HG02642 (cell line): ENCODE data around the gene FADS1.

Source experiments
- ATAC-seq: cut with Tn5 transposase; IDR thresholded peaks from one replicate; pipeline ENCODE4 v1.9.1; 2021; ENCODE audit warnings: mild to moderate bottlenecking; ENCODE audit not compliant: unreplicated experiment, poor library complexity

FADS1 gene

DNA sequence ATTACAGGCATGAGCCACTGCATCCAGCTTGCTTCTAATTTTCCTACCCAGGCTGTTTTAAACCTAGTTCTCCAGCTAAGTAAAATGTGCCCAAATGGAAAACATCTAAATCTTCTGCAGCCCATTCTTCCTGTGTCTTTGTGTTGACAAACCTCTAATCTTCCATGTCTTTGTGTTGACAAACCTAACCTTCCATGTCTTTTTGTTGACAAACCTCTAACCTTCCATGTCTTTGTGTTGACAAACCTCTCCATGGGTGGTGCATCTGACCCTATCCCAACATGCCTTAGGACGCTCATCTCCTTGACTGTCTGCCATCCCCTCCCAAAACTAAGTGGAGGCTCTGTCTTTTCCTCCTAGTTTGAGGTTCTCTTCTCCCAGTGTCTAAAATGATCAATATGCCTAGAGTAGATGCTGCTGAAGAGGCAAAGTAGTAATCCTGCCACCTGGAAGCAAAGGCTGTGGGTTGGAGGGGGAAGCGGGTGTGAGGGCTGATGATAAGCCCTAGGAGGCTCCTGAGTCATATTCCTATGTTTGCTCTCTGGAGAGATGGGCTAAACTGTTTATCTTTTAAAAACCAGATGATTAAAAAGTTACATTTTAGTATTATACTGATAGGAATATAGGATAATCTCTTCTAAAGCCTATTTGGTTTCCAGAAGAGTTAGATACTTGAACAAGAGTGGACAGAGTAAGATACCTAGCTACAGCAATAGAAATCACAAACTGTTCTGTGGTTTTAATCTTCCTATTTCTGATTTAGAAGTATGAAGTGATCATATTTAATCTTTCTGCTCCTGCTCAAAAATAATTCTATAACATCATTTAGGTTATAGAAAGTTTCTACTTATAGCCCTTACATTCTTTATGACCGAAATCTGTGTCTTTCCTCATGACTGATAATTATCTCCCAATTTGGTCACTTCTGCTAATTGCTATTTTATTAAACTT lies 16.2 kb downstream of the FADS1 start:
- ATAC-seq, result no peak

DNA sequence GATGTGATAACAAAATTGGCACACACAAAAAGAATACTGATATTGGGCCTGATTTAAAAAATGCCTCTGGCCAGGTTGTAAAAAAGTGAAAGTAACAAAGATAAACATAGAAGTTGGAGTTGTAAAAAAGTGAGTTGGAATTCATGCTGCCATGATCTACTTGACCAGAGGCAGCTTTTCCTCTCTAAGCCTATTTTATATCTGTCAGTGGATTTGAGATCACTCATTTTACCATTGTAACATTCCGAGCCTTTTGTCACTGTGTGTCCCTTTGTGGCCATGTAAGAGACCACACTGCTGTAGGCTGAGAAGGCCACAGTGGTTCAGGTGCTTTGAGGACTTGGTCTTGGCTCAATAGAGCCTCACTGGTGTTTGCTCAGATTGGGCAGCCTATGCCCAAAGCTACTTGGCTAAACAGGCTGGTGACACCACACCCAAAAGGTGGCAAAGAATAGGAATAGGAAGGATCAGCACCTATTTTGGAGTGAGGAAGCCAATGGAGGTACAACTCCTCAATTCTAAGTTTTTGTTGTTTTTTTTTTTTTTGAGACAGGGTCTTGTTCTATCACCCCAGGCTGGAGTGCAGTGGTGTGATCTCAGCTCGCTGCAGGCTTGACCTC lies 17.0 kb downstream of the FADS1 start:
- no peak for ATAC-seq

DNA sequence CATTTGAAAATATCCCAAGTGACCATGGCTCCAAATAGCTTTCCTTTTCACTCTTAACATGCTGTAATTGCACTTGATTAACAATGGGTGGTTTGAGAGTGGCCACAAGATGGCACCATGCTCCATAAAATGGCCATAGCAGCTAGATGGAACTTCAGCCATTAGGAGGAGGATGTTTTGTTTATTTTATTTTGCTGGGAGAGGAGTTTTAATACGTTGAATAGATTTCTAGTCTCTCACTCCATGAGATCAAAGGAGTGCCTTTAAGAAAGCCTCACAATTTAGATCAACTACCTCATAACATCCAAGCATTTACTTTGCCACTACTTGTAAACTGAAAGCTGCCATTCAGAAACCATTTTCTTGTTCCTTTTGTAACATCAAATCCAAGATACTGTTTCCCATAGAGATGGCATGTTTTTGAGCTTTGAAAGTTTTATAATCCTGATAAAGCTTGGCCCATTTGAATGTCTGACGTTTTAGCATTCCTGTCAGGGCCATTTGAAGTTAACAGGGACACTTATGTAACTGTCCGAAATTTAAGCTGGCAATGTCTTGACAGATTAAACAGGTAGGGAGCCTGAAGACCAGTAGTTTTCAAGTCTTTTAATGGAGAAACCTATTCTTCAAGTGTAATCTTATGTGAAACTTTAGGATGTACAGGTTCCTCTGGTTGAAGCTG lies 19.4 kb downstream of the FADS1 start:
- ATAC-seq, result no peak

DNA sequence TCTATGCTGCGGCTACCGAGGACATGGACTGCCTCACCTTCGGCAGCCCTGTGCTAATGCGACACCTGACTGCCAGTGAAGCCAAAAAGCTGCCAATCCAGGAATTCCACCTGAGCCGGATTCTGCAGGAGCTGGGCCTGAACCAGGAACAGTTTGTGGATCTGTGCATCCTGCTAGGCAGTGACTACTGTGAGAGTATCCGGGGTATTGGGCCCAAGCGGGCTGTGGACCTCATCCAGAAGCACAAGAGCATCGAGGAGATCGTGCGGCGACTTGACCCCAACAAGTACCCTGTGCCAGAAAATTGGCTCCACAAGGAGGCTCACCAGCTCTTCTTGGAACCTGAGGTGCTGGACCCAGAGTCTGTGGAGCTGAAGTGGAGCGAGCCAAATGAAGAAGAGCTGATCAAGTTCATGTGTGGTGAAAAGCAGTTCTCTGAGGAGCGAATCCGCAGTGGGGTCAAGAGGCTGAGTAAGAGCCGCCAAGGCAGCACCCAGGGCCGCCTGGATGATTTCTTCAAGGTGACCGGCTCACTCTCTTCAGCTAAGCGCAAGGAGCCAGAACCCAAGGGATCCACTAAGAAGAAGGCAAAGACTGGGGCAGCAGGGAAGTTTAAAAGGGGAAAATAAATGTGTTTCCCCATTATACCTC lies 20.8 kb downstream of the FADS1 start:
- ATAC-seq, result no peak

DNA sequence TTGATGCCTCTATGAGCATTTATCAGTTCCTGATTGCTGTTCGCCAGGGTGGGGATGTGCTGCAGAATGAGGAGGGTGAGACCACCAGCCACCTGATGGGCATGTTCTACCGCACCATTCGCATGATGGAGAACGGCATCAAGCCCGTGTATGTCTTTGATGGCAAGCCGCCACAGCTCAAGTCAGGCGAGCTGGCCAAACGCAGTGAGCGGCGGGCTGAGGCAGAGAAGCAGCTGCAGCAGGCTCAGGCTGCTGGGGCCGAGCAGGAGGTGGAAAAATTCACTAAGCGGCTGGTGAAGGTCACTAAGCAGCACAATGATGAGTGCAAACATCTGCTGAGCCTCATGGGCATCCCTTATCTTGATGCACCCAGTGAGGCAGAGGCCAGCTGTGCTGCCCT lies 21.3 kb downstream of the FADS1 start:
- no peak for ATAC-seq

DNA sequence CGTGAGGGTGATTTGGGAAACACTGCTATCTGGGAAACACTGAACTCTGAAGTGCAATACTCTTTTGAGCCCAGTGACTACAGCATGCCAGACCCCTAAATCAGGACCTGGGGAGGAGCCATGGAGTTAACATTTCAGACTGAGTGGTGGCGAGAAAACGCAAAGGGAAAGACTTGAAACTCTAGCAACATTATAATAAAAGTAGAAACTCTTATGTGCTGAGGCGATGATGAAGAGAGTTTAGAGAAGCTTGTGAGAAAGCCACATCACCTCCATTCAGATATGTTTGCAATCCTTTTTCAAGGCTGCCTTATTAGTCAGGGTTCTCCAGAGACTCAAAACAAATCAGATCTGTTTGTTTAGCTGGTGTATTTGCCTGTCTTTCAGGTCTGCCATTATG lies 22.2 kb downstream of the FADS1 start:
- ATAC-seq, result no peak

DNA sequence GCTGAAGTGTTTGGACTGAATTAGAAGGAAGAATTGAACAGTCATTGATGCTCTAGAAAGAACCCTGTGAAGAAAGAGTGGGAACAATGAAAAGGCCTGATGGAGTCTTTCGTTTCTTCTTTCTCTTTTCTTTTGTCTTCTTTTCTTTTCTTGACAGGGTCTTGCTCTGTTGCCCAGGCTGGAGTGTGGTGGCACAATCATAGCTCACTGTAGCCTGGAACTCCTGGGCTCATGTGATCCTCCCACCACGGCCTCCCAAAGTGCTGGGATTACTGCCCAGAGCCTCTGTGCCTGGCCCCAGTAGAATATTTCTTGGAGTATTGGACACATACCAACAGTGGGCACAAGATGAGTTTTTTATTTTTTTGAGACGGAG lies 23.0 kb downstream of the FADS1 start:
- ATAC-seq, result no peak

DNA sequence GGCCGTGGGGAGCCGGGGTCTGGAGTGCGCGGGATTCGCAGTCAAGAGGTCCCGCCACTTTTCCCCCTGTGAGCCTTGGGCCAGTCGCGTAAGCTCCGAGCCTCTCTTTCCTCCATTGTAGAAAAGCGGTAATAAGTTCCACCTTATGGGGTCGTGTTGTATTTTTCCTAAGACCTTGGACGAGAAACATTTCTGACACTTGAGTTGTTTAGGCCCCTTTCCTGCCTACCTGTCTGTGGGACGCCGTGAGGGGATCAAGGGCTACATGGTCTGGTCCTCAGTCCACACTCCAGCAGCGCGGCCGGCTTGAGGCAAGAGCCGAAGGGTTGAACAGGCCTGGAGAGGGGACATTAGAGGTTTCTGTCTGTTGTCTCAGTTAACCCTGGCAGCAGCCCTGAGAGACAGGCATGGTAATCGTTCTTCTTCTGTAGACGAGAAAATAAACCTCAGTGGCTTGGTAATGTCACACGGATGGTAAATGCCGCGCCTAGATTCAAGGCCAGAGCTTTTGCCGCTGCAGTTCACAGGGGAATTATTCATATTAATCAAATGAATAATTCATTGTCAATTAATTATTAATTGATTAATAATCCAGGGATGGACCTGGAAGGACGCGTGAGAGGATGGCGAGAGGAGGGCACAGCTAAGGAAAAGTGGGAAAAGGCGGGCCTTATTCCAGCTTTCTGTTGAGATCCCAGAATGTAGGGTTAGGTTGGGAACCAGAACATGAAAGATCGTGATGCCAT lies 23.5 kb downstream of the FADS1 start:
- no peak for ATAC-seq

DNA sequence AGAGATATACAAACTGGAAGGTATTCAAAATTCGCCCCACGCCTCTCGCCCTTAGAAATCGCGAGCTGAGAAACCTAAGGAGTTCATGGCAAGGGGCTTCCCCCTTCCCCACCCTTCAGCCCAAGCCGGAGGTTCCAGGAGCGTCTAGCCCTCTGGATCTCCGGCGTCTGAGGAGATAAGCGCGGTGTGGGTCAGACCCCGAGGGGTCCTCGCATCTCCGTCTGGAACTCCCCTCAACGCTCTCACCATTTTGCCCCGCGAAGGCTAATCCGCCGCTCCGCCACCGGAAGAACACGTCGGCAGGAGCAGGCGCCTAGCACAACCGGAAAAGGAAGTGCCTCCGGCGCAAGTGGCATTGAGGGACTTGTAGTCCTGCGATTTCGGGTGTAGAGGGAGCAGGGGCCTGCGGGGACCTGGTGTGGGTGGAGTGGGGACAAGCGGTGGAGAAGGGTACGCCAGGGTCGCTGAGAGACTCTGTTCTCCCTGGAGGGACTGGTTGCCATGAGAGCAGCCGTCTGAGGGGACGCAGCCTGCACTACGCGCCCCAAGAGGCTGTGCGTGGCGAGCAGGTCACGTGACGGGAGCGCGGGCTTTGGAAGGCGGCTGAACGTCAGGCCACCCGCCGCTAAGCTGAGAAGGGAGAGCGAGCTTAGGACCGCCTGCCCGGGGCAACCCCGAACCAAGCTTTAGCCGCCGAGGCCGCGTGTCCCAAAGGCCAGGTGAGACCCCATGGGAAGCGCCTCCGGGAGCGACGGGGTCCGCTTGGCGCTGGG lies 24.3 kb downstream of the FADS1 start, which contains the start of the genes FEN1 and TMEM258:
FEN1 (plus strand) TSS at position 602 of the 773 bp plus-strand sequence. CDS start 2,451 bp downstream, outside the sequence.
TMEM258 (minus strand) TSS at position 290 of the 773 bp plus-strand sequence; CDS start at position 249, 41 bp downstream.
- peak; percentile 87 for ATAC-seq

DNA sequence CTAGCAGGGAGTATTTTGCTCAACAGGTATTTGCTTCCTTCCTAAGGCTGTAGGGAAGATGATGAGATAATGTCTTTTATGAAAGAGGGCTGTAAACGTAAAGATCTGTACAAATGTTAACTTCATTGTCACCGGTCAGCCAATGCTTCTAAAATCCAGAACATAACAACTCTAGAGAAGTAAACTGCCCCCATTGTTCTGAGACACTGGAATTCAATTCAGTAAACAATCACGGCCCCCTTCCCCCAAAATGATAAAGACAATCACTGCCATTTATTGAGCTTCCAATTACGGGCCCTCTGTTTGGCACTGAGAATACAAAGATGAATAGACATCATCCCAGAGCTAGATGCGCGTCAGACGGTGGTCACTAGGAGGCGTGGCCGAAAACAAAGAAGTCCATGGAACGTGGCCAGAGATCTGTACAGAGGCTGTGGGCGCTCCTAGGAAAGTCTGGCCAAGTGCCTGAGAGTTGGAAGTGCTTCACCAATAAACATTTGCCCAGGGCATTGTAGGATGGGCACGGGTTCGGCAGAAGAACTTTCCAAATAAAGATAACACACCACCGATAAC lies 25.0 kb downstream of the FADS1 start:
- ATAC-seq, result peak; percentile 33

DNA sequence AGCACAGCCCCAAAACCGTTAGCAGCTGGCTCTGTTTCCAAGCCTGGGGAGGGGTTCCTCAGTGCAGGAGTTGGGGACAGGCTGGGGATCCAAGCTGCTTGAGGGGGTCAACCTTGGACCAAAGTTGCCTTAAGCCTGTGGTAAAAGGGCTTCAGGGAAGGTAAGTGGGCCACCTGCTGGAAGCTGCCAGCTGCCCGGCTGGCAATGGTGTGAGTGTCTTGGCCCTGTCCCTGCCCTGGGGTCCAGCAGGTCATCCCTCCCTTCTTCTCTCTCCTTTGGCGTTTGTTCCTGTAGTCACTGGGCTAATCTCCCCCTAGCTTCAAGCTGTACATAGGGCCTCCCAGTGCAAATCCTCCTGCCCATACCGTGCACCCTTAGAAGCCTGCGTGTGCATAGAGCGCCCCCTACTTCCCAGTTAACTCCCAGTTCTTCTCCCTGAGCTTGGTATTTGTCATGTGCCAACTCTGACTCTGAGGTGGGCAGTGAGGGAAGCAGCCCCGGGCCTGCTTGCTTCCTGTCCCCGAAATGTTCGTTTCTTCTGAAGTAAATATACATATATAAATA lies 28.8 kb downstream of the FADS1 start:
- ATAC-seq, result no peak

DNA sequence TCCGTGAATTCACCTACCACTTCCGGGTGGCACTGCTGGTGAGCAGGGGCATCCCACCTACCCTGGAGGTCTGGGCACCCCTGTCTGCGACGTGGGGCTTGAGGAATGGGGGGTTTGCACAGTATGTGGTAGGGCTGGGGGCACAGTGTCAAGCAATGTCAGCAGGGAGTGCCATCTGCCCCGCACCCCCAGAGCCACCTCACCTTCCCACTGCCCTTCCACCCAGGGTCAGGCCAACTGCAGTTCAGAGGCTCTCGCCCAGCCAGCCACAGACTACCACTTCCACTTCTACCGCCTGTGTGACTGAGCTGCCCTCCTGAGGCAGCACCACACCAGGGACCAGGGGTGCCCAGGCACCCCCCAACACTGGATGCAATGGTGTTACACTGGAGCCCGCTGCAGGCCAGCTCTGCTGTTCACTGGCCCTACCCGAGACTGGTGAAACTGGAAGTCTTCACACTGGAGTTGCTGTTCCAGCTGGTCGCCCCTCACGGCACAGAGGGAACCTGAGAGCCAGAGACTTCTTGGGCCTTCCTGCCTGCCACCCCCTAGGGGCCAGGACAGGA lies 30.9 kb downstream of the FADS1 start:
- ATAC-seq, result no peak

DNA sequence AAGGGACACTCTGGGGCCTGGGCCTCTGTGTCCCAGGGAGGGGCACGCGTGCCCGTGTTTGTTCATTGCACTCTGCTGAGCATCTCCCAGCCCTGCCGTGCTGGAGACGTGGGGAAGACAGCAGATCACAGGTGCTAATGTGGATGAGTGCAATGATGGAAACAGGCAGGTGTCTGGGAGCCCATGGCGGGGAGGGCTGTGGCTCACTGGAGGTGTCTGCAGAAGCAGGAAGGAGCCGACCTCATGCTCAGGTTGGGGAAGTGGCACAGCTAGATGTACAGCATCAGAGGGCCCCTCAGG lies 32.3 kb downstream of the FADS1 start:
- ATAC-seq, result no peak

DNA sequence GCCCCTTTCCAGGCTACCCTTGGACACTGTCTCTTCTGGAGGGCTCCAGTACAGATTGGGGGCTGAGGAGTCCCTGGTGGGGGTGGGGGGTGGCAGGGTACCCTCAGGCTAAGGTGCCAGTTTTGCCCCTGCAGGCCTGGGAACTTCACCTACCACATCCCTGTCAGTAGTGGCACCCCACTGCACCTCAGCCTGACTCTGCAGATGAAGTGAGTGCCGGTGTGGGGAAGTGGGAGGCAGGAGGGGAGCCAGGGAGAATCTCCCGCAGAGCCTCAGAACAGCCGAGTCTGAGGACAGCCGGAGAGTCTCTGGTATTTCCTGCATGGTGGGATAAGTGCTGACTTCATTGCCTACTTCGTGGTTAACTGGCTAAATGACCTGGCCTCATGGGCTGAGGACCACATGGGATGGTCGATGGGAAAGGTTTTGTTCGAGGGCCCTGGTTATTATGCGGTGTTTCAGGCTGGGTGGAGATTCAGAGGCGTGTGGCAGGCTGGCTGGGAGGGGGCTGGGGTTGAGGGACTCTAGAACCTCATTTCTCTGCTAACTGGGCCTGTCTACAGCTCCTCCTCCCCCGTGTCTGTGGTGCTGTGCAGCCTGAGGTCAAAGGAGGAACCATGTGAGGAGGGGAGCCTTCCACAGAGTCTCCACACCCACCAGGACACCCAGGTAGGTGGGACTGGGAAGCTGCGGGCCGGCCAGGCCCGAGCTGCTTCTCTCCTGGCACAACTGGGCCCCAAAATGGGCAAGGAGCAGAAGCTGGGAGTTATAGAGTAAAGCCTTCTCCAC lies 32.9 kb downstream of the FADS1 start:
- no peak for ATAC-seq

DNA sequence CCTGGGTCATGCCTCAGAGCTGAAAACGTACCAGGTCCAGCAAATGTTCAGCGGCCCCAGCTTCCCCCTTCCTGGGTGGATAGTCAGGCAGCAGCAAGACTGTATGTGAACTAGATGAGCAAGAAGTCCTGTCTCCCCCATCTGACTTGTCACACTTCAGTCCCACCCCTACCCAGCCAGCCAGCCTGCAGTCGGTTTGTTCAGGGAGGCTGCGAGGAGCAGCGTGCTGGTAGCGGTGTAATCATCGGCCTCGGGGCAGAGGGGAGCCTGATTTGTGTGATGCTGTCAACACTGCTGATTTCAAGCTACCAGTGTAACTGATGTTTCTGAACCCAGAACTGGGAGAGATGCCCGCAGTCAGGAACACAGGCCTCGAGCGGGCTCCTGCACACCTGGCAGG lies 34.0 kb downstream of the FADS1 start:
- no peak for ATAC-seq

DNA sequence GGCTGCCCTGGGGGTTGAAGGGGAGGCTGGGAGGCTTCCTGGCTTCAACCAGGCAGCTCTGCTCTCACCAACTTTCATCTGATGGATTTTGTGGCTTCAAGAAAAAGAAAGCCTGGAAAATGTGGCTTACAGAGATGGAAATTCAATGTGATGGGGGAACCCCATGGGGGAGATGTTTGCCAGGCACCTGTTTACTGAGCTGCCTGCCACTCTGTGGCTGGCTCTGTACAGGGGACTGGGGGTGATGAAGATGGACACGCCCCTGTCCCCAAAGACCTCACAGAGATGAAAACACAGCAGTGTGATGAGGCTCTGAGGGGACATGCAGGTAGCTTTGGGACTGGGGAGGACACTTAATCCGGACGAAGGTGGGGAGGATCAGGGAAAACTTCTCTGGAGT lies 34.5 kb downstream of the FADS1 start:
- ATAC-seq, result no peak

DNA sequence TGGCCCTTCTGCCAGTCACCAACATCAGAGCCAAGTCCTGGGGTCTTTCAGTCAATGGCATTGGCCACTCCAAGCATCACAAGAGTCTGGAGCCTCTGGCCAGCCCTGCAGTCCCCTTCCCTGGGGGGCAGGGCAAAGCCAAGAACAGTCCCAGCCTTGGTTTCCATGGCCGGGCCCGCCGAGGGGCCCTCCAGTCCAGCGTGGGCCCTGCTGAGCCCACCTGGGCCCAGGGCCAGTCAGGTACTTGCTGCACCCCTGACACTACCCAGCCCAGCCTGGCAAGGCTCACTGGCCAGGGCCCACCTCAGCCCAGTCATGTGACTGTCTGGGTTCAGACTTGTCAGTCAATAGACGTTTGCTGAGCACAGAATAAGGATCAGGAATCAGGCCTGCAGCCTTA lies 35.2 kb downstream of the FADS1 start:
- no peak for ATAC-seq
